Measurements from ENCODE around the gene LDHD.
A peak's percentile ranks its signal among the peaks of the same experiment; 100 is the strongest.

The LDHD gene

DNA sequence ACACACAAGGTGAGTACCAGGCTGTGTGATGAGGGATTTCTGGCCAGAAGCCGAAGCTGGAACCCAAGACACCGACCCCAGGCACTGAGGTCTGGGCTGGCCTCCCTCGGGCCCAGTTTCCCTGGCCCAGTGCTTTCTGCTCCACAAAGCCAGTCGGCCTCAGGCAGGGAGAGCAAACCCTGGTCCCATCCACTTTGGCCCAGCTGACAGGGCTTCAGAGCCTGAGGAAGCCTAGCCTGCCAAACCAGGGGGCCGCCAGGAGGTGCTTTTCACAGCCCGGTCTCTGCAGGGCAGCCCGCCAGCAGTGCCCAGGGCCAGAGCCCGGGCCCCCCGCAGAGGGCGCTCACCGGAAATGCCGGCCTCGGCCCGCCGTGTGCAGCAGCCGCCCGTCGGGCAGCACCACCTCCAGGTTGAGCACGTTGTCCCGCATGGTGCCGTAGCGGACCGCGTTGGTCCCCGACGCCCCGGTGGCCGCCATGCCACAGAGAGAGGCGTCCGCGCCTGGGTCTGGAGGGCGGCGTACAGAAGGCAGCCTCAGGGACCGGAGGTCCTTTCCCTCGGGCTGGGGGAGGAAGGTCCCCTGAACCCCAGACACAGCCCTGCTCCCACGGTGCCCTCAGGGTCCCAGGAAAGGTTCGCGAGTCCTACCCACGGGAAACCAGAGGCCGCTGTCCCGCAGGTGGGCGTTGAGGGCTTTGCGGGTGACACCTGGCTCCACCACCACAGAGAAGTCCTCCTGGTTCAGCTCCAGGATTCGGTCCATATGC lies 2.2 kb downstream of the LDHD start:
- DNase-seq: no peak

DNA sequence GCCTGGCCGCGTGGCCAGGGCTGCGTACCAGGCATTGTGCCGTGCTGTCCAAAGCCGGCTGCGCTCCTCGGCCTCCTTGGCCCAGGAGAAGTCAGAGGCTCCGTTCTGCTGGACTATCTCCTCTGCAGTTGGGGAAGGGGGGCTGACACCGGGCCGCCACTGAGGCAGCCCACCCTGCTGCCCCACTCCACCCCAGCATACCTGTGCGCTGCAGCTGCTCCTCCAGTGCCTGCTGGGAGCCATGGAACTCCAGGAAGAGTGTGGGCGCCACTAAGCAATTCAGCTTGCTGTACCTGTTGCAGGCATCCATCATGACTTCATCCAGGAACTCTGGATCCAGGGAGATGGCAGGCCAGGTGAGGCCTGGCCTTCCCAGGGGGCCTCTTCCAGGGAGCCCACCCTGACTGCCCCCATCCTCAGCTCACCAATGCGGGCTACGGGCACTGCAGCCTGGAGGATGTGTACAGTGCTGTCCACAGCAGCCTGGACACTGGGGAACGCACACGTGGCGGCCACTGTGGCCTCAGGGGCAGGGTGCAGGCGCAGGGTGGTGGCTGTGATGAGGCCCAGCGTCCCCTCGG lies 2.9 kb downstream of the LDHD start:
- no peak for DNase-seq

DNA sequence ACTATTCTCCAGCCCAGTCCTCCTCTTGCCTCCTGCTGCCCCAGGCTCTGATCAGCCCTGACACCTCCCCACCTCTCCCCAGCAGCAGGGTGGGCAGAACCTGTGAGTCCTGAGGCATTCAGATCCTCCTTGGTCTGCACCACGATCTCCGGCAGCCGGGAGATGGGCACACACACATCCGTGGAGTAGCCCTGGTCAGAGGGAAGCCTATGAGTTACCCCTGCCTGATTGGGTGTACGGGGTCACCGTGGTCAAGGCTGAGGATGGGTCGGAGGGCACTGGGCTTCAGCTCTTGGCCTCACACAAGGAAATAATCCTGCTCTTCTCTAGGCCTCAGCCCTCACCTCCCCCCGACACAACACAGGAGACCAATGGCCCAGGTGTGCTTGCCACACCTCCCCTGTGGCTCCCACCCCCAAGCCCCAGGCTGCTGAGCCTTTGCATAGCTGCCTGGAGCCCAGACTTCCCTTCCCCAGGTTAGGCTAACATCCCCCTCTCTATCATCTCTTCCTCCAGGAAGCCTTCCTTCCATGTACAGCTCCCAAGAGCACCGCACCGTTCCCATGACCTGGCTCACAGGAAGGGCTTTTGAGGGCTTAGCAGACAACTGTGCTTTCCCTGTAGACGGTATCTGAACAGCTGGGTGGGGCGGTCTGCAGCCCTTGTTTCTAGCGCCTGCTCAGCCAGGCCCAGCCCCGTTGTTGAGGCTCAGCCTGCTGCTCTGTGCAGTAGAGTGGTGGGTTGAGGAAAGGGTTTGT lies 3.7 kb downstream of the LDHD start:
- no peak for DNase-seq

DNA sequence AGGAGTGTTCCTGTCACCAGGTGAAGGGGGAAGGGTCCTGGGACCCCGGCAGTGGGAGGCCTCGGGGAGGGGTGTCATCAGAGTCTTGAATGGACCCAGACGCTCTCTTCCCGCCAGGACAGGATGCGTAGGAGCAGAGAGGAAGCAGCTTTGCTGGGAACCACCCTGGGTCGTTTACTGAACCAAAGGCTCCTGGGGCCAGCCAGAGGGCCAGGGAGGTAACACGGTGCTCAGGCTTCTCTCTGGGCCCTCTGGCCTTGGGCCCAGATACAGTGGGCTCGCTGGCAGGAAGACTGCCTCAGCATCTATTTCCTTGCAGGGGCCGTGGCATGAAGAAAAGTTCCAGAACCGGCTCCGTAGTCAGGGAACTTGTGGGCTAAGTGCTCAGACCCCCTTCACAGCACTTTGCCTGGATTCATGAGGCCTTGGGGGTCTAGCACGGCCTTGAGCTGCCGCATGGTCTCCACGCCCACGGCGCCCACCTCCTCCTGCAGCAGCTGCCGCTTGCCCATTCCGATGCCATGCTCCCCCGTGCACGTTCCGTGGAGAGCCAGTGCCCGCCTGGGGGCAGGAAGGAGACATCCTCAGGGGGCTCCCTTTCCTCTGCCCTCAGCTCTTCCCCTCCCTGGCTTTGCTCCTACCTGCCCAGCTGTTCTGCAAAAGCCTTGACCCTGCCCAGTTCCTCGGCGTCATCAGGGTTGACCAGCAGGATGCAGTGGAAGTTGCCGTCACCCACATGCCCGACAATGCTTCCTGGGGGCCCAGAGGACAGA lies 4.4 kb downstream of the LDHD start:
- no peak for DNase-seq

DNA sequence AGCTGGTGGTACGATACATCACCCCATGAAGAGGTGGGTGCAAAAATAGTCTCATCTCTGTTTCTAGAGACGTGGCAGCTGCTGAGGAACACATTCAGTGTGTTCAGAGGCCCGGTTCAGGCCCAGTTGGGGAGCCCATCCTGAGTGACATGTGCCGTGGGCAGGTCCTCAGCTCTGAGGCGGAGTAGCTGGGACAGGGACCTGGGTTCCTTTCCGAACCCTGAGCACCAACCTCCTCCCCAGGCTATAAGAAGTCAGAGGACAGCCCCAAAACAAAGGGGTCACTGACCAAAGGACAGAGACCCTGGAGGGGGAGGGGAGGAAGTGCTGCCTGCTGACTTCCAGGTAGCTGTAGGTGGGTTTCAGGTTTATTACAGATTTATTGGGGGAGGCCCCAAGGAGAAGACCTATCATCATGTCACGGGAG lies 5.1 kb downstream of the LDHD start:
- no peak for DNase-seq

DNA sequence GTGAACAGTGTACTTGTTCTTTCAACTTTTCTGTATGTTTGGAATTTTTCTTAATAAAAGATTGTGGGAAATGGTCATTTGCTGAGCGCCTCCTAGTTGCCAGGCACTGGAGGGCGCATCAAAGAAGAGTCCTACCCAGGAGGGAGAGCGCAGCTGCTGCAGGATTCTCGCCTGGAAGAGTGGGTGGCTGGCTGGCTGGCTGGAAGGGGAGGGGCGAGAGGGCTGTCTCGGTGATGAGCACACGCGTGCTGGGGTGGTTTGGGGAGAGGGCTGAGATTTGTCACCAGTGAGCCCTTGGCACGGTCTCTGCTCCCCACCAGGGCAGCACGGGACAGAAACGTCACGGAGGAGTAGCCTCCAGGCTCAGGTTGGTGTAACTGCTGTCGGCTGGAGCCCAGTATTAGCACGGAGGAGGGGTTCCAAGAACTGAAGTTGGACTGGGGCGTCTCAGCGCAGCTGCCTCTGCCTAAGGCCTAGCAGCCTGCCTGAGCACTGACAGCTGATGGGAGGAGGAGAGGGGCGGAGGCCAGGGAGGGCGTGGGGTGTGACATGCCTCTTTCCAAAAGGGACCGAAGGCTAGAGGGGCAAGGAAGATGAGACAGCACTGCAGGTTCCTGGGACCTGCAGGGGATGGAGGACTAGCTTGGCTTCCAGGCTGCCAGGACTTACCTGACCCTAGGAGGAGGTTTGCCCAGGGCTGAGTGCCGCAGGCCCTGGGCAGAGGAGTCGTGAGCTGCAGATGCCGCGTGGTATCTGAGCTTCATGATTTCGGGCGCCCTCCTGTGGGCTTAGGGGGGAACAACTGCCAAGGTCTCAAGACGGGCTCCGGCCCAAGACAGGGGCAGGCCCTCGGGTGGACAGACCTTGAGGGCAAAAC lies 5.7 kb downstream of the LDHD start:
- peak; percentile 16 for DNase-seq

DNA sequence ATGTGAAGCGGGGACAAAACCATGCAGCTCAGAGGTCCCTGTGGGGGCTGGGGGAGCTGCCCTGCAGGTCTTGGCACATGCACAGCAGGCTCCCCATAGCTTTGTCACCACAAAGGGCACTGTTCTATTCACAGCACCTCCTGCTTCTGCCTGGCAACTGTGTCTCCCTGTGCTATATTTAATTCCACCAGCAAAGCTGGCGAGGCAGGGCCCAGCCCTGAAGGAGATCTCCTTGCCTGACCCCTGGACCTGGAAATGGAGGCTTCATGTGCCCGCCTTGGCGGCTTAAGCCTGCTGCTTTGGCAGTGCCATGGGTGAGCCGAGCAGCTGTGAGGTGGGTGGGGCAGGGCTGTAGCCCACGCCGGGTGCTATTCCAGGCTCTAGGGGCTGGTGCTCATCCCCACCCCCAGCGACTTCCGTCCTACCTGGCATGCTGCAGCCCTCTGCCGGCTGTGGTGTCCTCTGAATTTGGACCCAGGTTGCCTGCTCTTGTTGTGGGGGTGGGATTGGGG lies 6.8 kb downstream of the LDHD start:
- DNase-seq: no peak

DNA sequence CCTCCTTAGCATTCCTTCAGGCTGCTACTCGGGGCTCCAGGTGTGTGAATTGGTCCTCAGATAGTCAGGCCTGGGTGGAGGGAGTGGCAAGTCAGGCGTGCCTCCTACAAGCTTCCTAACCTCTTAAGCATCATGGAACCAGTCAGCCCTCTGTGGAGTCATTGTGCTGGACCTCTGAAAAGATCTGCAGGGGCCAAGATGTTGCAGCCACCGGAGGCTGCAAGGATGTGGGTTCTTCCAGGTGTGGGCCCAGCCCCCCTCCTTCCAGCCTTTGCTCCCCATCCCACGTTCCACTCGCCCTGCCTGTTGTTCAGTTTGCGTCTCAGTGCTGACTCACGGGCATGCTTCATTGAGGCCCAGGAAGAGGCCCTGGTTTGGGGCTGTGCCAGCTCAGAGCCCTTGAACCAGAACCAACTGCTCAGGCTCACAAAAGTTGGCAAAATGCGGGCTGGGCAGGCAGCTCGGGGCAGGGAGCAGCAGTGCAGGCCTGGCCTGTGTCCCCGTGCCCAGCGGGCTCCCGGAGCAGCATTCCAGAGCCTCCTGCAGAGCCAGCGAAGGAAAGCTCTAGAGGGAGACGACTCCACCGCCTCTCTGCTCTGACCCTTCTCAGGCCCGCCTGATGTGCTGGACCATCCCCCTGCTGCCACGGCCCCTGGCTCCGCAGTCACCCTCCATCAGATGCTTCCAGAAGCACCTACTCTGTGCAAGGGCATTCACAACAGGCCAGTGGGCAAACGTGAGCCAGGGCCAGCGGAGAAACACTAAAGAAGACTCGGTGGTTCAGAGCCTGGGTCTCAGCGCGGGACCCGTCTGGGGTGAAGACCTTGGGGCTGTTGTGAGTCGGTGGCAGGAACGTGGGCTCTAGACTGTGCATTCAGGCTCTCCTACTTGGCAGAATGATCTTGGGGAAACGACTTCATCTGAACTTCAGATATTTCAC lies 7.5 kb downstream of the LDHD start:
- no peak for DNase-seq

DNA sequence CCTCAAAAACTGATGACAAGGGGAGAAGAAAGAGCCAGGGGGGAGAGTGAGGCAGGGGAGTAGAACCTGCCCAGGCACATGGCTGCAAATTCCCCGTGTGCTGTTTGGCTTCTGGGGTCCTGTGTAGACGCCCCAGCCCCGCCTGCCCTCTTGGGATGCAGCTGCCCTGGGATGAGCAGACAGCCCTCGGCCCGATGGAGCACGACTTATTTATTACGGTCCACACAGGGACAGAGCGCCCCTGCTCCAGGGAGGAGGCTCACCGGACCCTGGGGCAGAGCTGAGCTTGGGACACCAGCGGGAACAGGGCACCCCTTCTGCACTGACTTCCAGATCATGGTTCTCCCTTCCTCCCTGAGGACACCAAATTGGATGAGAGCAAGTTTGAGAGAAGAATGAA lies 9.1 kb downstream of the LDHD start:
- DNase-seq: no peak

DNA sequence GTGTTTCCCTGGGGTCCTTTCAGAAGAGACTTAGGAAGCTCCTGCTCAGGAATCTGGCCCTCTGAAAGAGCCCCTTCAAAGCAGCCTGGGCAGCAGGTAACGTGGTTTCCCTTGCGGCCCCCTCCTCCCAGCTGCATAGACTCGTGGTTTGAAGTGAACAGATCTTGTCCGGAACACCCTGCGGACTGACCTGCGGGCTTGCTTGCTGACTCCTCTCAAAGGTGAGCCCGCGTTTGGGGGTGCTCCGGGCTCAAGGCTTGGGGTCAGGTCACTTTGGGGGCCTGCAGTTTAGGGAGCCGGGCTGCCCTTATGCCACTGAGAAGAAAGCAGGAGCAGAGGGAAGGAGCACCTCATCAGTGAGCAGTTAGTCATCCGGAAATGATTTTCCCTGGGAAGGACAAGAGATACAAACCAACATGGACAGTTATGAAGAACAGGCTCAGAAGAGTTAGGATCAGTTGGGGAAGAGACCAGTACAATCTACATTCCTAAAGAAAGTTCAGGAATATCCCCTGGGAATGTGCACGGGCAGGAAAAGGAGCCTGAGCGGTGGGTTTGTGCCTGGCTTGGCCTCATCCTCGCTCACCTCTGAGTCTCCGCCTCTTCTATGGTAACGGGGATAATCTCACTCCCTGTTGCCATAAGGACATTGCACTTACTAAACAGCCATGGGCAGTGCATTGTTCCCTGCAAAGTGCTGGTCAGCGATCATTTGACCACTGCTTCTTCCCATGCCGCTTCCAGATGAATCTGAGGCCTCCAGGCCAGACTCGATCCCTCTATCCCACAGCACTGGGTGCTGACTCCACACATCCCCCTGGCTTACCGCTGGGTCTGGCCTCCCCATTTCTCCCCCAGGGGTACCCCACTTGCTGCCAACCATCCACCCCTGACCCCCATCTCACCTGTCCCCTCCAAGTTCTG lies 10.0 kb downstream of the LDHD start:
- no peak for DNase-seq

DNA sequence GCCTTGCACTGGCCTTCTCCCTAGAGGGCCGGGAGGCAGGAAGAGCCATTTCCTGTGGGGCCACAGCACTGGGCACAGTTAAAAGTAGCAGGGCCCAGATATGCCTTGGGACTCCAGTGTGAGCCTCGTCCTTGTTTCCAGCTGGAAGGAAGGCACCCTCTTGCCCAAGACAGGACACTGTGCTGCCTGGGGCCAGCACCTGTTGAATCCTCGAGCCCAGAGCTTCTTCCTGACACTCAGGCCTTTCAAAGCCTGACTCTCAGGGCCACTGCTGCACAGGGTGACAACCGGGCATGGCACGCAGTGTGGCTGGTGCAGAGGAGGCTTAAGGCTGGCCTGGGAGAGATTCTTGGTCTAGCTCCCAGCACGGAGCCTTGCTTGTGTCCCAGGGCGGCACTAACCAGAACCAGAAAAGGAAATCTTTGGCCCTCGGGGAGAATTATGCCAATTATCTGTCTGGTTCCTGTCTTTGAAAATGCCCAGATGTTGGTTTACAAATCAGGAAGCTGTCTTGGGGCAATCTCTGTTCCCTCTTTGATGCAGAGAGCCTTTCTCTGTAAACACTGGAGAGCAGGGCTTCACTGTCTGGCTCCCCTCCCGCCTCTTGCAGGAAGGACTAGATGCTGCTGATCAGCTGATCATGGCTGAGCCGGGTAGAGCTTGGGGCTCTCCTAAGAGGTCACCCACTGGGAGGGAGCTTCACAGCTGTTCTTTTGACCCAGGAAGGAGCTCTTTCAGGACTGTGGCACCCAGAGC lies 11.1 kb downstream of the LDHD start:
- no peak for DNase-seq

DNA sequence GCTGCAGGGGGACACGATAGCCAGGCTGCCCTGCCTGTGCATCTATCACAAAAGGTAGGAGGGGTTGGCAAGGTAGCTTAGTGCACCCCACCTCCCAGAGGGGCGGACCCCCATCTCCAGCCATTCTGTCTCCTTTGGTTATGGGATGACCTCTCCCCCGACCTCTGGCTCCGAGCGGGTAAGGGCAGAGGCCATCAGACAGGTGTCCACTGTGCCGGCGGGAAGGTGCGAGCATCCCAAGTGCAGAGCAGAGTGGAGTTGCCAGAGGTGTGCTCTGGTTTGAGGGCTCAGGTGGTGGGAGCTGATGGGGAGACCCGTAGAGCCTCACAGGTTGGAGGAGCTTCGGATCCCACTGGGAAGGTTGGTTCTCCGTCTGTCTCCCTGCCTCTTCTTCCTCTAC lies 11.7 kb downstream of the LDHD start:
- DNase-seq: no peak

DNA sequence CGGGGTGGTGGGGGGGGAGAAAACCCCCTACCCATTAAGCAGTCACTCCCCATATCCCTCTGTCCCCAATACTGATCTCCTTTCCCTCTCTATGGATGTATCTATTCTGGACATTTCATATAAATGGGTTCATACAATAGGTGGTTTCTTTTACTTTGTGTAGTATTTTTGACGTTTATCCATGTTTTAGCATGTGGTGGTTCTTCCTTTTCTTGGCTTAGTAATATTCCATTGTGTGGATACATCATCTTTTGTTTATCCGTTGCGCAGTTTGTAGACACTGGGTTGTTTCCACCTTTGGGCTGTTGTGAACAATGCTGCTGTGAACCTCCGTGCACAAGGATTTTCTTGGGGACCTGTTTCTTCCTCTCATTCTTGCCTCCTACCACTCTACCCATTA lies 12.6 kb downstream of the LDHD start:
- DNase-seq: no peak

DNA sequence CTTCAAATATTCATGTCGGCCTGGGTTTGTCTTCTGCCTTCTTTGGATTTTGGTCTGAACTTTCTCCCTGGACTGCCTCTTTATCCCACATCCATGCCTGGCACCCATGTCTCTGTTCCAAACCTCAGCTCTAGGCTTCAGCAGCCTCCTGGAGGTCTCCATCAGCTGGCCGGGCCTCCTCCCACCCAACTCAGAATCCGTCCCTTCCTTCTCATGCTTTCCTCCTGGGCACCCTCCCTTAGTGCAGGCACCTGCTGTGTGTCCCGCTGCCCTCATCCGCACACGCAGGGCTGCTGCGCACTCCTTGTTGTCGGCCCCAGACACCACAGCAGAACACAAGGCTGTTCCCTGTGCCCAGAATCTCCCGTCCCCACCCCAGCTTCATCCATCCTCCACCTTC lies 14.0 kb downstream of the LDHD start:
- DNase-seq: no peak

DNA sequence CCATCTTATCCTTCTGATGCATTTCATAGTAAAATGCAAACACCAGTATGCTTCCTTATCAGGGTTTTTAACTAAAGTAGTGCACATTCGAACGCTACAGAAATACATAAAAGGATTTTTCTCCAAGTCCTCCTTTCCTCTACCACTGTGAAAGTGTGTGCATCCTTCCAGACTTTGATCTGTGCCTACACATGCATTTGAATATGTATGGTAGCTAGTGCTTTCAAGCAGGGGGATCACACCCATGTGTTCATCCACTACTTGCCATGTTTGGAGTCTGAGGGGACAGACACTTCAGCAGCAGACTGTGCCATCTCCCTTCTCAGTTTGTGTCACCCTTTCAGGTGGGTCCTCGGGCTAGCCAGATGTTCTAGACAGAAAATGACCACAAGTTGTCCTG lies 14.9 kb downstream of the LDHD start:
- DNase-seq: no peak

DNA sequence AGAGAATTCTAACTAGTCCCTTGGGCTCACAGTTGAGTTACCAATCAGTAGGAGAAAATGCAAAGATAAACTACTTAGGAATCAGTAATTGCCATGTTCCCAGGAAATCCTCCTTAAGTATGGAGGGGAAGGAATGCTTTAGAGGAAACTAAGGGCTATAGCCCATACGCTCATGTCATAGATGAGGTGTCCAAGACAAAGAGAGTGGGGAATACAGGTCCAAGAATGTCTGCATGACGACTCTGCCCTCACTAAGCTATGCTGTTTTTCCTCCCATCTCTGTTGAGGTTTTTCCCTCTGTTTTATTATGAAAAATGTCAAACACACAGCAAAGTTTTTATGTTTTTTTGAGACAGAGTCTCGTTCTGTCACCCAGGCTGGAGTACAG lies 16.0 kb downstream of the LDHD start:
- no peak for DNase-seq

DNA sequence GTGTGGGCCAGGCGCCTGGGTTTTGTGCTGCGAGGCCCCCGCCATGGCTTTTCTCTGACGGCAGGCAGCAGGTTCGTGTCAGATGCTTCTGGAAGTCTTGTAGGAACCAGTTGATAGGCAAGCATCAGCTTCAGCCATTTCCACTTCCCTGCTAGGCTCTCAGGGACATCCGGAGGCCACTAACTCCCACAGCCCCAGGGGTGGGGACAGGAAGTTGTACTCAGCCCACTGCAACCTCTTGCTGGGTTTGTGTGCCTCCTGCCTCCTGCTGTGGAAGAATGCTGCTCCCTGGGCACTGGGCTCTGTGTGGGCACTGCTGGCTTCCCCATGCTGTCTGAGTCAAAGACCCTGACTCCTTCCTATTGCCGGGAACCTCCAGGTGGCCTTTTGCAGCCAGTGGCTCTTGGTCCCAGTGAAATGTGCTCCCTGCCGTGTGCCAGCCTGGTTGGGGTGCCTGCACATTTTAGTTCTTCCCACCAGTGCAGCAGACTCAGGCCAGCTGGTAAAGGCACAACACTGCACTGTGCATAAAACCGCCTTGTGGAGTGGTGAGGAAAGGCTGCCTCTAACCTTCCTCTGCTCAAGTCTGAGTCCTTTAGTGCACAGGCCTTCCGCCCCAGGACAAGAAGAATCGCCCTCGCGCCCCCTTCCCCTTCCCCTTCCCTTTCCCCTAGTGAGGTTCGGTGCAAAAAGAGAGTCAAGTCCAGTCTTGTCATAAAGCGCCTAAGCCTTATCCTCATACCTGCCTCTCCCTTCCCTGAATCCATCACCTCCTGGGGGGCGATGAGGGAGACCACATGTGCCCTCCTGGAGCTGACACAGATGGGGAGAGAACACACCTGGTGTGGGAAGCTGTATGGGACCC lies 16.6 kb downstream of the LDHD start:
- DNase-seq: no peak

DNA sequence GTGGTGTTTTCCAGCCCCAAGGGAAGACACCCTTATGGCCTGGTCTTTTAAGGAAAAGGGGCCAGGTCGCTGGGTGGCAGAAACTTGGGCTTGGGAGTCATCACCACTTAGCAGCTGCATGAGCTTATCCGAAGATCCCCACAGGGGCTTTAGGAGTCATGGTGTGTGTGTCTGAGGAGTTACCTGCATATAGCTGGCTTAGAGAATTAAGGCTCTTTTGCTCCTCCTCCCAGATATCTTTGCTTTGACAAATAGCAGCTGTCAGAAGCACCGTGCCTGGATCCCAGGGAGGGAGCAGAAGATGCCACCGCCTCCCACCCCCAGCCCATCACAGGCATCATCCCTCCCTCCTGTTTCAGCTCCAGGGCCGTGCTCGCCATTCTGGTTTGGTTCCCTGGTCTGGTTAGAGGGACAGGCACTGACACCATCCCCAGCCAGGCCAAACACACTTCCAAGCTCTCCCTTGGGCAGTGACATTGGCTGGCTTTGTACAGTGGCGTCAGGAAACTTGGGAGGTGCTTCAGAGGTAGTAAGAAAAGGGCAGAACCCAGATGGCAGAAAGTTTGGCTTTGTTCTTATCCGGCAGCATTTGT lies 17.4 kb downstream of the LDHD start:
- no peak for DNase-seq
